Mucosa of rectum (tissue), 2 donors: ENCODE results near the gene ACVR1C.

Source experiments
- H3K27ac ChIP-seq, 2 donors: one replicate each; pipeline ENCODE4 v1.7.0; 2013; ENCODE audit warnings: inconsistent platforms in 2 of 2, low read depth in 2 of 2, low read length in 2 of 2
- H3K27me3 ChIP-seq, 2 donors: one replicate each; pipeline ENCODE4 v1.7.0; 2013; ENCODE audit warnings: low read length in 2 of 2; ENCODE audit not compliant: control insufficient read depth in 2 of 2, insufficient read depth in 2 of 2
- H3K36me3 ChIP-seq, 2 donors: one replicate each; pipeline ENCODE4 v1.7.0; 2013; ENCODE audit warnings: low read length in 2 of 2; ENCODE audit not compliant: control insufficient read depth in 2 of 2, insufficient read depth in 2 of 2
- H3K4me1 ChIP-seq, 2 donors: one replicate each; pipeline ENCODE4 v1.7.0; 2013; ENCODE audit warnings: low read length in 2 of 2, mild to moderate bottlenecking in 1 of 2; ENCODE audit not compliant: control insufficient read depth in 2 of 2, insufficient read depth in 2 of 2
- H3K4me3 ChIP-seq, 2 donors: one replicate each; pipeline ENCODE4 v1.7.0; 2013; ENCODE audit warnings: low read length in 2 of 2
- H3K9ac ChIP-seq, 2 donors: one replicate each; pipeline ENCODE4 v1.7.0; 2013; ENCODE audit warnings: low read length in 2 of 2, low read depth in 1 of 2, mild to moderate bottlenecking in 1 of 2
- H3K9me3 ChIP-seq, 2 donors: one replicate each; pipeline ENCODE4 v1.7.0; 2013; ENCODE audit warnings: low read length in 2 of 2; ENCODE audit not compliant: control insufficient read depth in 2 of 2
- donor health status: healthy.
- donor health status: Normal muscosa, but diverticular disease.

ACVR1C gene

GRCh38 chr2:157625296-157625695 lies 3.4 kb downstream of the ACVR1C start:
- no peak overlapping the region for H3K9ac ChIP-seq
- peaks cover 3 to 6% of the 10 kb centered on the region in 2 donors for H3K4me1 ChIP-seq
- H3K36me3 ChIP-seq, result no peaks in the 10 kb centered on the region
- no peak overlapping the region for H3K27ac ChIP-seq
- no peaks in the 10 kb centered on the region for H3K9me3 ChIP-seq
- peaks cover 0 to 4% of the 10 kb centered on the region in 2 donors for H3K27me3 ChIP-seq
- no peak overlapping the region for H3K4me3 ChIP-seq

GRCh38 chr2:157620956-157621355 lies 7.7 kb downstream of the ACVR1C start:
- H3K9me3 ChIP-seq, result no peaks in the 10 kb centered on the region
- no peak overlapping the region for H3K4me3 ChIP-seq
- H3K9ac ChIP-seq, result no peak overlapping the region
- H3K27me3 ChIP-seq, result no peaks in the 10 kb centered on the region
- H3K36me3 ChIP-seq, result no peaks in the 10 kb centered on the region
- no peak overlapping the region for H3K27ac ChIP-seq
- peaks cover 0 to 3% of the 10 kb centered on the region in 2 donors for H3K4me1 ChIP-seq

- peaks cover 0 to 3% of the 10 kb centered on the region in 2 donors for H3K36me3 ChIP-seq
- H3K27ac ChIP-seq, result no peak overlapping the region
- no peak overlapping the region for H3K9ac ChIP-seq
- H3K9me3 ChIP-seq, result no peaks in the 10 kb centered on the region
- H3K4me1 ChIP-seq, result no peaks in the 10 kb centered on the region
- H3K27me3 ChIP-seq, result no peaks in the 10 kb centered on the region
- no peak overlapping the region for H3K4me3 ChIP-seq
These were observed 16.9 kb downstream of the ACVR1C start for GRCh38 chr2:157611726-157612125.

GRCh38 chr2:157611110-157611509 lies 17.6 kb downstream of the ACVR1C start:
- Histone ChIP-seq H3K36me3 (peaks cover 0 to 3% of the 10 kb centered on the region in 2 donors), H3K9ac (no peak overlapping the region), H3K27ac (no peak overlapping the region), H3K4me3 (no peak overlapping the region), H3K9me3 (no peaks in the 10 kb centered on the region), H3K4me1 (no peaks in the 10 kb centered on the region), H3K27me3 (no peaks in the 10 kb centered on the region)

GRCh38 chr2:157606534-157606933 lies 22.1 kb downstream of the ACVR1C start:
- H3K27ac ChIP-seq, result no peak overlapping the region
- no peak overlapping the region for H3K9ac ChIP-seq
- H3K4me1 ChIP-seq, result no peaks in the 10 kb centered on the region
- no peaks in the 10 kb centered on the region for H3K9me3 ChIP-seq
- peaks cover 0 to 3% of the 10 kb centered on the region in 2 donors for H3K36me3 ChIP-seq
- no peak overlapping the region for H3K4me3 ChIP-seq
- no peaks in the 10 kb centered on the region for H3K27me3 ChIP-seq

GRCh38 chr2:157603198-157603597 lies 25.5 kb downstream of the ACVR1C start:
- H3K9me3 ChIP-seq, result no peaks in the 10 kb centered on the region

GRCh38 chr2:157601807-157602206 lies 26.9 kb downstream of the ACVR1C start:
- Histone ChIP-seq H3K9ac (no peak overlapping the region), H3K9me3 (no peaks in the 10 kb centered on the region), H3K27ac (no peak overlapping the region), H3K36me3 (no peaks in the 10 kb centered on the region), H3K27me3 (no peaks in the 10 kb centered on the region), H3K4me3 (no peak overlapping the region), H3K4me1 (no peaks in the 10 kb centered on the region)

More at GRCh38 chr2:157603198-157603597, 25.5 kb downstream of the ACVR1C start:
- Histone ChIP-seq H3K9ac (no peak overlapping the region), H3K27ac (no peak overlapping the region), H3K36me3 (no peaks in the 10 kb centered on the region), H3K4me3 (no peak overlapping the region), H3K27me3 (no peaks in the 10 kb centered on the region), H3K4me1 (no peaks in the 10 kb centered on the region)

GRCh38 chr2:157596992-157597681 lies 31.5 kb downstream of the ACVR1C start:
- Histone ChIP-seq H3K4me1 (no peaks in the 10 kb centered on the region), H3K9me3 (no peaks in the 10 kb centered on the region), H3K9ac (no peak overlapping the region), H3K27ac (no peak overlapping the region), H3K27me3 (no peaks in the 10 kb centered on the region), H3K4me3 (no peak overlapping the region), H3K36me3 (no peaks in the 10 kb centered on the region)

- H3K27me3 ChIP-seq, result no peaks in the 10 kb centered on the region
- no peaks in the 10 kb centered on the region for H3K9me3 ChIP-seq
- no peaks in the 10 kb centered on the region for H3K4me1 ChIP-seq
- no peaks in the 10 kb centered on the region for H3K36me3 ChIP-seq
- no peak overlapping the region for H3K27ac ChIP-seq
- no peak overlapping the region for H3K9ac ChIP-seq
- H3K4me3 ChIP-seq, result no peak overlapping the region
These were observed 35.3 kb downstream of the ACVR1C start for GRCh38 chr2:157593411-157593810.

- Histone ChIP-seq H3K4me1 (no peaks in the 10 kb centered on the region), H3K27me3 (no peaks in the 10 kb centered on the region), H3K36me3 (no peaks in the 10 kb centered on the region), H3K27ac (no peak overlapping the region), H3K9me3 (no peaks in the 10 kb centered on the region), H3K4me3 (no peak overlapping the region), H3K9ac (no peak overlapping the region)
These were observed 35.7 kb downstream of the ACVR1C start for GRCh38 chr2:157592948-157593347.
